ENCODE measurements around the gene COL4A6. TPM values are rescaled to one million over a fixed set of nuclear protein-coding genes. Genes with fewer than 3 reads are reported as not detected.

COL4A6 gene
- total RNA-seq, 2 experiments from 2014 or later, result not detected

DNA sequence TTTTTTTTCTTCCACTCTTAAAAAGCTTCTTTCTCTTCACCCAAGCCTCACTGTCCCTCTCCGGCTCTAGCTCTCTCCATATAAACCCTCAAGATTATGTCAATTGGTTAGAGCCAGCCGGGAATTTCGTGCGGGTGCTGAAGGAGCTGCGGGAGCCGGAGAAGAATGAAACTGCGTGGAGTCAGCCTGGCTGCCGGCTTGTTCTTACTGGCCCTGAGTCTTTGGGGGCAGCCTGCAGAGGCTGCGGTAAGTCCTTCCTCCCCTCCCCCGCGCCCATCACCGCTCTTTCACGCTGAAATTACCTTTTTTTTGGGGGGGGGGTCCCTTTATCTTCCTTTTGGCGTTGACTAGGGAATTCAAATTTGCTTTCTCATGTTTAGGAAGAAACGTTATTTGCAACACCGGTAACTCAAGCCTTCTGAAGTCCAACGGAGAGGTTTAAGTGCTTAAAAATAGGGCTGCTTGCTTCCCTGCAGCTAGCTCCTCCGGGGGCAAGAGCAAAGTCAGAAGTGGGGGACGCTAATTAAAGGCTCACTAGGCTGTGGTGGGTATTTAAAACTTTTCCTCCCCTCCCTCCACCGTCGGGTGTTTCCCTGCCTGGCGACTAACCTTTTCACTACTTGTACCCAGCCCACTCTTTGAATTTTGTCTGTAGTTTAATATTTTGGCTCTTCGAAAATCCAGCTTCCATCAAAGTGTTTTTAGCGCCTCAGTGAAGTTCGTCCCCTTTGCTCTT is 1.9 kb upstream of the COL4A6 start:
- DNase-seq (no peak), ATAC-seq (no peak)
- no peak for TF ChIP-seq CTCF (IDR thresholded peaks at IDR 0.05)
- Mint-ChIP-seq H3K4me3 (peak overlapping the region; percentile 44), H3K27me3 (peaks cover 29% of the 10 kb centered on the region), H3K4me1 (ENCODE audit: low read depth) (peaks cover 6% of the 10 kb centered on the region), H3K27ac (no peak overlapping the region), H3K9me3 (no peaks in the 10 kb centered on the region), H3K36me3 (ENCODE audit: low read depth) (no peaks in the 10 kb centered on the region)
- ChIA-PET CTCF (no interaction called here), POLR2A (no interaction called here)
- intact Hi-C loops (cut with micrococcal nuclease), result no loop called here

DNA sequence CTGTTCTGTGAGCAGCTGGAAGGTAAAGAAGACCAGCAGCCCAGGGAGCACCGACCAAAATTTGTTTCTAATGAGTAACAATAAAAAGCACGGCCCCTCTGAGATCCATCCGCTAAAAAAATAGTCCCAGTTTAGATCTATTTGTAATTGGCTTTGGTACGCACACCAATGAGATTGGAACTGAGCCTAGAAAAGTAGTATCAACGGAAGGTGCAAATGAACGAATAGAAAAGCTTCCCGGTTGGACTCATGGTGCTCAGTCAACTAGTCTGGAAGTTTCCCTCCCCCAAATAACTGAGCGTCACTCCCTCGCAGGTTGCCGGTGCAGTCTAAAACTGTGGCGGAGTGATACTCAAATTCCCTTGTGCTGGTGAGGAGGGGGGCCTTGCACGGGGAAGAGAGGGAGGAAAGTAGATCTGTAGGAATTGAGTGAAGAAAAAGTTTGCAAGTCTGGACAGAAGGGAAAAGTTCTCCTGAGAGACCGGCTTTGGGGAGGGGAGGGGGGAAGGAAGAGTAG is 1.3 kb upstream of the COL4A6 start, which contains the start of gene COL4A5:
TSS of gene COL4A5 (plus strand) at position 413 of the 517 bp plus-strand sequence. CDS start 288 bp downstream, outside the sequence.
- intact Hi-C loops (cut with micrococcal nuclease), result no loop called here
- Mint-ChIP-seq H3K4me3 (peak within 1 kb of the TSS; percentile 44), H3K36me3 (ENCODE audit: low read depth) (no peaks in the 10 kb centered on the region), H3K4me1 (ENCODE audit: low read depth) (peaks cover 6% of the 10 kb centered on the region), H3K27ac (no peak within 1 kb of the TSS), H3K9me3 (no peaks in the 10 kb centered on the region), H3K27me3 (peaks cover 28% of the 10 kb centered on the region)
- POLR2A ChIA-PET, result no interaction called here
- ATAC-seq (no peak), DNase-seq (no peak)
- CTCF ChIA-PET, result no interaction called here
- TF ChIP-seq CTCF (IDR thresholded peaks at IDR 0.05), result no peak

GRCh38 chrX:108437349-108438109 is 693 bp downstream of the COL4A6 start:
- intact Hi-C loops (cut with micrococcal nuclease), result no loop called here
- DNase-seq (no peak), ATAC-seq (no peak)
- H3K4me1 Mint-ChIP-seq (ENCODE audit: low read depth), result peaks cover 6% of the 10 kb centered on the region
- H3K36me3 Mint-ChIP-seq (ENCODE audit: low read depth), result no peaks in the 10 kb centered on the region
- H3K27ac Mint-ChIP-seq, result no peak overlapping the region
- no peak for TF ChIP-seq CTCF (IDR thresholded peaks at IDR 0.05)
- CTCF ChIA-PET, result no interaction called here
- H3K9me3 Mint-ChIP-seq, result no peaks in the 10 kb centered on the region
- POLR2A ChIA-PET, result no interaction called here
- peaks cover 28% of the 10 kb centered on the region for H3K27me3 Mint-ChIP-seq
- no peak overlapping the region for H3K4me3 Mint-ChIP-seq

GRCh38 chrX:108435261-108435660 is 3.0 kb downstream of the COL4A6 start:
- peaks cover 4% of the 10 kb centered on the region for H3K4me1 Mint-ChIP-seq (ENCODE audit: low read depth)
- H3K27me3 Mint-ChIP-seq, result peaks cover 22% of the 10 kb centered on the region
- H3K27ac Mint-ChIP-seq, result no peak overlapping the region
- intact Hi-C loops (cut with micrococcal nuclease), result no loop called here
- TF ChIP-seq CTCF (IDR thresholded peaks at IDR 0.05), result no peak
- DNase-seq (no peak), ATAC-seq (no peak)
- no peak overlapping the region for H3K4me3 Mint-ChIP-seq
- H3K9me3 Mint-ChIP-seq, result no peaks in the 10 kb centered on the region
- no peaks in the 10 kb centered on the region for H3K36me3 Mint-ChIP-seq (ENCODE audit: low read depth)
- ChIA-PET CTCF (no interaction called here), POLR2A (no interaction called here)

DNA sequence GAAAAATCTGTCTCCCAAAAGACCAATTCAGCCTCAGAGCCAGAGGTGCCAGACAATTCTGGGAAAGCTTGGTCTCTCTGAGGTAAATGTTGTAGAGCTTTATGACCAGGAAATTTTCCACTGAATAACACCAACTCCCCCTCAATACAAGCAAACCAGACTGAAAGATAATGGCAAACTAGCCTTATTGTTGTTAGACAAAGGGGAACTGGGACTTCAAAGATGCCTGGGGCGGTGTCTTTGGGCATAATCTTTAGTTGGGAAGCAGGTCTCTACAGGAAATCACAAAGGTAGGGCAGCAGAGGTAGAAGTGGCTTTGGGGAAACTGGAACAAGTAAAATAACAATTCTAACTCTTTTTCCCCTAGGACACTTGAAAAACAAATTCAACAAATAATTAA is 12.0 kb downstream of the COL4A6 start:
- CTCF ChIA-PET, result no interaction called here
- Mint-ChIP-seq H3K27me3 (no peaks in the 10 kb centered on the region), H3K36me3 (ENCODE audit: low read depth) (no peaks in the 10 kb centered on the region), H3K9me3 (no peaks in the 10 kb centered on the region), H3K4me1 (ENCODE audit: low read depth) (no peaks in the 10 kb centered on the region), H3K27ac (no peak overlapping the region), H3K4me3 (no peak overlapping the region)
- intact Hi-C loops (cut with micrococcal nuclease), result no loop called here
- no peak for ATAC-seq
- no peak for DNase-seq
- no peak for TF ChIP-seq CTCF (IDR thresholded peaks at IDR 0.05)
- POLR2A ChIA-PET, result no interaction called here

All from activated CD8-positive, alpha-beta T cell treated with anti-CD3 and anti-CD28 coated beads for 36 hours (primary cell).